Measurements from ENCODE around the gene PHAF1. TPM values are rescaled to one million over a fixed set of nuclear protein-coding genes. Genes with fewer than 3 reads are reported as not detected.

The PHAF1 gene
- total and polyA plus RNA-seq, 9 of the 15 experiments (the other 6 are each of a cell fraction or from before 2014, with no cell fraction given), result 5.1 to 25.4 (median 13.8) TPM

DNA sequence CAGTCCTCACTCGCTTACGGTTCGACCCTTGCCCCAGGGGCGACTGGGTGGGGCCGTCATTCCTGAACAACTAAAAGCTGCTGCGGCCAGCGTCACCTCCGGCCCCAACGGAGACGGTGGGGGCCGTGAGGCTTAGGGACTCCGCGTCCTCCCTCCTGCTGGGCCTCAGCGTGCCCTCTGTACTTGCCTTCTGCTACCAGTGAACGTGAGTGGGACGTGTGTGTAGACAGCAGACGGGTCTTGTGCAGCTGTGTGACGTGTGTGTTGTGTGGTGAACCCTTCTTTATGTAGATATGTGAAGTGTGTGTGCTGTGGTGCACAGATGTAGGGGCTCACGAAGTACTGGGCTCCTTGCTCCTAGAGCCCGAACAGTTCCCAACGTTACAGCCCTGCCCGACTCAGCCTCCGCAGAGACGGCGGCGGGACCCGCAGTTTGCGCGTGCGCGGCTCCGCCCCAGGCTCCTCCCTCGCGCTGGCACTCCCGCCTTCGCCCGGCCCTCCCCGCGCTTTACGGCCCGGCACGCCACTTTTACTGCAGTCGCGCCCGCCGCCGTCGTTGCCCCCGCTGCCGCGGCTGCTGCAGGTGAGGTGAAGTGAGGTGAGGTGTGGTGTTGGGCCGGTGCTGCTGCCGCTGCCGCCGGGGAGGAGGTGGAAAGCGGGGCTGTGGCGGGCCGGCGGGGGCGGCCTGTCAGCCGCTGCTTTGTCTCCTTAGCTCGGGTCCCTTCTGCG, at the start of gene PHAF1 (continued):
- TF ChIP-seq, protein P1, sequence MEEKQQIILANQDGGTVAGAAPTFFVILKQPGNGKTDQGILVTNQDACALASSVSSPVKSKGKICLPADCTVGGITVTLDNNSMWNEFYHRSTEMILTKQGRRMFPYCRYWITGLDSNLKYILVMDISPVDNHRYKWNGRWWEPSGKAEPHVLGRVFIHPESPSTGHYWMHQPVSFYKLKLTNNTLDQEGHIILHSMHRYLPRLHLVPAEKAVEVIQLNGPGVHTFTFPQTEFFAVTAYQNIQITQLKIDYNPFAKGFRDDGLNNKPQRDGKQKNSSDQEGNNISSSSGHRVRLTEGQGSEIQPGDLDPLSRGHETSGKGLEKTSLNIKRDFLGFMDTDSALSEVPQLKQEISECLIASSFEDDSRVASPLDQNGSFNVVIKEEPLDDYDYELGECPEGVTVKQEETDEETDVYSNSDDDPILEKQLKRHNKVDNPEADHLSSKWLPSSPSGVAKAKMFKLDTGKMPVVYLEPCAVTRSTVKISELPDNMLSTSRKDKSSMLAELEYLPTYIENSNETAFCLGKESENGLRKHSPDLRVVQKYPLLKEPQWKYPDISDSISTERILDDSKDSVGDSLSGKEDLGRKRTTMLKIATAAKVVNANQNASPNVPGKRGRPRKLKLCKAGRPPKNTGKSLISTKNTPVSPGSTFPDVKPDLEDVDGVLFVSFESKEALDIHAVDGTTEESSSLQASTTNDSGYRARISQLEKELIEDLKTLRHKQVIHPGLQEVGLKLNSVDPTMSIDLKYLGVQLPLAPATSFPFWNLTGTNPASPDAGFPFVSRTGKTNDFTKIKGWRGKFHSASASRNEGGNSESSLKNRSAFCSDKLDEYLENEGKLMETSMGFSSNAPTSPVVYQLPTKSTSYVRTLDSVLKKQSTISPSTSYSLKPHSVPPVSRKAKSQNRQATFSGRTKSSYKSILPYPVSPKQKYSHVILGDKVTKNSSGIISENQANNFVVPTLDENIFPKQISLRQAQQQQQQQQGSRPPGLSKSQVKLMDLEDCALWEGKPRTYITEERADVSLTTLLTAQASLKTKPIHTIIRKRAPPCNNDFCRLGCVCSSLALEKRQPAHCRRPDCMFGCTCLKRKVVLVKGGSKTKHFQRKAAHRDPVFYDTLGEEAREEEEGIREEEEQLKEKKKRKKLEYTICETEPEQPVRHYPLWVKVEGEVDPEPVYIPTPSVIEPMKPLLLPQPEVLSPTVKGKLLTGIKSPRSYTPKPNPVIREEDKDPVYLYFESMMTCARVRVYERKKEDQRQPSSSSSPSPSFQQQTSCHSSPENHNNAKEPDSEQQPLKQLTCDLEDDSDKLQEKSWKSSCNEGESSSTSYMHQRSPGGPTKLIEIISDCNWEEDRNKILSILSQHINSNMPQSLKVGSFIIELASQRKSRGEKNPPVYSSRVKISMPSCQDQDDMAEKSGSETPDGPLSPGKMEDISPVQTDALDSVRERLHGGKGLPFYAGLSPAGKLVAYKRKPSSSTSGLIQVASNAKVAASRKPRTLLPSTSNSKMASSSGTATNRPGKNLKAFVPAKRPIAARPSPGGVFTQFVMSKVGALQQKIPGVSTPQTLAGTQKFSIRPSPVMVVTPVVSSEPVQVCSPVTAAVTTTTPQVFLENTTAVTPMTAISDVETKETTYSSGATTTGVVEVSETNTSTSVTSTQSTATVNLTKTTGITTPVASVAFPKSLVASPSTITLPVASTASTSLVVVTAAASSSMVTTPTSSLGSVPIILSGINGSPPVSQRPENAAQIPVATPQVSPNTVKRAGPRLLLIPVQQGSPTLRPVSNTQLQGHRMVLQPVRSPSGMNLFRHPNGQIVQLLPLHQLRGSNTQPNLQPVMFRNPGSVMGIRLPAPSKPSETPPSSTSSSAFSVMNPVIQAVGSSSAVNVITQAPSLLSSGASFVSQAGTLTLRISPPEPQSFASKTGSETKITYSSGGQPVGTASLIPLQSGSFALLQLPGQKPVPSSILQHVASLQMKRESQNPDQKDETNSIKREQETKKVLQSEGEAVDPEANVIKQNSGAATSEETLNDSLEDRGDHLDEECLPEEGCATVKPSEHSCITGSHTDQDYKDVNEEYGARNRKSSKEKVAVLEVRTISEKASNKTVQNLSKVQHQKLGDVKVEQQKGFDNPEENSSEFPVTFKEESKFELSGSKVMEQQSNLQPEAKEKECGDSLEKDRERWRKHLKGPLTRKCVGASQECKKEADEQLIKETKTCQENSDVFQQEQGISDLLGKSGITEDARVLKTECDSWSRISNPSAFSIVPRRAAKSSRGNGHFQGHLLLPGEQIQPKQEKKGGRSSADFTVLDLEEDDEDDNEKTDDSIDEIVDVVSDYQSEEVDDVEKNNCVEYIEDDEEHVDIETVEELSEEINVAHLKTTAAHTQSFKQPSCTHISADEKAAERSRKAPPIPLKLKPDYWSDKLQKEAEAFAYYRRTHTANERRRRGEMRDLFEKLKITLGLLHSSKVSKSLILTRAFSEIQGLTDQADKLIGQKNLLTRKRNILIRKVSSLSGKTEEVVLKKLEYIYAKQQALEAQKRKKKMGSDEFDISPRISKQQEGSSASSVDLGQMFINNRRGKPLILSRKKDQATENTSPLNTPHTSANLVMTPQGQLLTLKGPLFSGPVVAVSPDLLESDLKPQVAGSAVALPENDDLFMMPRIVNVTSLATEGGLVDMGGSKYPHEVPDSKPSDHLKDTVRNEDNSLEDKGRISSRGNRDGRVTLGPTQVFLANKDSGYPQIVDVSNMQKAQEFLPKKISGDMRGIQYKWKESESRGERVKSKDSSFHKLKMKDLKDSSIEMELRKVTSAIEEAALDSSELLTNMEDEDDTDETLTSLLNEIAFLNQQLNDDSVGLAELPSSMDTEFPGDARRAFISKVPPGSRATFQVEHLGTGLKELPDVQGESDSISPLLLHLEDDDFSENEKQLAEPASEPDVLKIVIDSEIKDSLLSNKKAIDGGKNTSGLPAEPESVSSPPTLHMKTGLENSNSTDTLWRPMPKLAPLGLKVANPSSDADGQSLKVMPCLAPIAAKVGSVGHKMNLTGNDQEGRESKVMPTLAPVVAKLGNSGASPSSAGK (IDR thresholded peaks at IDR 0.05), result 0 out of 2 replicates have a peak, but pooled peaks have one; percentile 8
- TF ChIP-seq MTA3 (IDR thresholded peaks at IDR 0.05; ENCODE audit: borderline replicate concordance), result peak; percentile 53; the same call in 1 of the 2 replicates
- no peak for TF ChIP-seq ZNF79 (CRISPR knock-in tag; IDR thresholded peaks at IDR 0.05; ENCODE audit: low read depth)
- TF ChIP-seq, protein P2, sequence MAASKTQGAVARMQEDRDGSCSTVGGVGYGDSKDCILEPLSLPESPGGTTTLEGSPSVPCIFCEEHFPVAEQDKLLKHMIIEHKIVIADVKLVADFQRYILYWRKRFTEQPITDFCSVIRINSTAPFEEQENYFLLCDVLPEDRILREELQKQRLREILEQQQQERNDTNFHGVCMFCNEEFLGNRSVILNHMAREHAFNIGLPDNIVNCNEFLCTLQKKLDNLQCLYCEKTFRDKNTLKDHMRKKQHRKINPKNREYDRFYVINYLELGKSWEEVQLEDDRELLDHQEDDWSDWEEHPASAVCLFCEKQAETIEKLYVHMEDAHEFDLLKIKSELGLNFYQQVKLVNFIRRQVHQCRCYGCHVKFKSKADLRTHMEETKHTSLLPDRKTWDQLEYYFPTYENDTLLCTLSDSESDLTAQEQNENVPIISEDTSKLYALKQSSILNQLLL (CRISPR knock-in tag; IDR thresholded peaks at IDR 0.05; ENCODE audit: borderline replicate concordance), result no peak
- no peak for TF ChIP-seq ETS2 (tag; IDR thresholded peaks at IDR 0.05; ENCODE audit: borderline replicate concordance, poor library complexity, severe bottlenecking)
- TF ChIP-seq, protein P3, sequence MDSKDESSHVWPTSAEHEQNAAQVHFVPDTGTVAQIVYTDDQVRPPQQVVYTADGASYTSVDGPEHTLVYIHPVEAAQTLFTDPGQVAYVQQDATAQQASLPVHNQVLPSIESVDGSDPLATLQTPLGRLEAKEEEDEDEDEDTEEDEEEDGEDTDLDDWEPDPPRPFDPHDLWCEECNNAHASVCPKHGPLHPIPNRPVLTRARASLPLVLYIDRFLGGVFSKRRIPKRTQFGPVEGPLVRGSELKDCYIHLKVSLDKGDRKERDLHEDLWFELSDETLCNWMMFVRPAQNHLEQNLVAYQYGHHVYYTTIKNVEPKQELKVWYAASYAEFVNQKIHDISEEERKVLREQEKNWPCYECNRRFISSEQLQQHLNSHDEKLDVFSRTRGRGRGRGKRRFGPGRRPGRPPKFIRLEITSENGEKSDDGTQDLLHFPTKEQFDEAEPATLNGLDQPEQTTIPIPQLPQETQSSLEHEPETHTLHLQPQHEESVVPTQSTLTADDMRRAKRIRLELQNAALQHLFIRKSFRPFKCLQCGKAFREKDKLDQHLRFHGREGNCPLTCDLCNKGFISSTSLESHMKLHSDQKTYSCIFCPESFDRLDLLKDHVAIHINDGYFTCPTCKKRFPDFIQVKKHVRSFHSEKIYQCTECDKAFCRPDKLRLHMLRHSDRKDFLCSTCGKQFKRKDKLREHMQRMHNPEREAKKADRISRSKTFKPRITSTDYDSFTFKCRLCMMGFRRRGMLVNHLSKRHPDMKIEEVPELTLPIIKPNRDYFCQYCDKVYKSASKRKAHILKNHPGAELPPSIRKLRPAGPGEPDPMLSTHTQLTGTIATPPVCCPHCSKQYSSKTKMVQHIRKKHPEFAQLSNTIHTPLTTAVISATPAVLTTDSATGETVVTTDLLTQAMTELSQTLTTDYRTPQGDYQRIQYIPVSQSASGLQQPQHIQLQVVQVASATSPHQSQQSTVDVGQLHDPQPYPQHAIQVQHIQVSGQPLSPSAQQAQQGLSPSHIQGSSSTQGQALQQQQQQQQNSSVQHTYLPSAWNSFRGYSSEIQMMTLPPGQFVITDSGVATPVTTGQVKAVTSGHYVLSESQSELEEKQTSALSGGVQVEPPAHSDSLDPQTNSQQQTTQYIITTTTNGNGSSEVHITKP (IDR thresholded peaks at IDR 0.05; ENCODE audit: partially characterized antibody), result no peak
- peak; percentile 37; the same call in 1 of the 2 replicates for TF ChIP-seq ZBTB7A (IDR thresholded peaks at IDR 0.05; ENCODE audit: borderline replicate concordance, control insufficient read depth, low read depth, low read length)
- no peak for TF ChIP-seq SRSF9 (IDR thresholded peaks at IDR 0.05; ENCODE audit: borderline replicate concordance, low read depth, low read length)

Data from K562 (cell line).